RWPE2 (cell line): Measurements from ENCODE around the gene PPP1R37.

Source experiments
- ATAC-seq: fragments of 200-7000 bp; cut with Tn5 transposase; 3 replicates; pipeline ENCODE4 v1.9.1; 2021; ENCODE audit warnings: low read depth
- DNase-seq: peaks from one replicate; pipeline ENCODE4 v3.0.0-alpha.2; 2020; ENCODE audit warnings: low spot score
- H3K27ac ChIP-seq: fragments of 450-650 bp; 2 replicates; pipeline ENCODE4 v1.5.1; 2017; ENCODE audit warnings: mild to moderate bottlenecking; ENCODE audit not compliant: poor library complexity, severe bottlenecking
- H3K27me3 ChIP-seq: fragments of 250-450 bp; sonication (Bioruptor Pico); 2 replicates; pipeline ENCODE4 v1.5.1; 2021; ENCODE audit warnings: mild to moderate bottlenecking, moderate library complexity; ENCODE audit not compliant: insufficient read depth, poor library complexity, severe bottlenecking
- H3K36me3 ChIP-seq: fragments of 250-450 bp; sonication (Bioruptor Pico); 2 replicates; pipeline ENCODE4 v1.5.1; 2020; ENCODE audit warnings: low read depth, mild to moderate bottlenecking, moderate library complexity
- H3K4me1 ChIP-seq: fragments of 250-450 bp; sonication (Bioruptor Pico); 2 replicates; pipeline ENCODE4 v1.5.1; 2021; ENCODE audit warnings: mild to moderate bottlenecking, moderate library complexity; ENCODE audit not compliant: insufficient read depth, poor library complexity, severe bottlenecking
- H3K4me3 ChIP-seq: fragments of 250-450 bp; sonication (Bioruptor Pico); 2 replicates; pipeline ENCODE4 v1.5.1; 2021; ENCODE audit warnings: mild to moderate bottlenecking, moderate library complexity; ENCODE audit not compliant: severe bottlenecking
- H3K9me3 ChIP-seq: fragments of 250-450 bp; sonication (Bioruptor Pico); 2 replicates; pipeline ENCODE4 v1.5.1; 2021; ENCODE audit warnings: mild to moderate bottlenecking, moderate library complexity; ENCODE audit not compliant: severe bottlenecking
- CTCF ChIP-seq: fragments of 450-650 bp; IDR thresholded peaks from one replicate; pipeline ENCODE4 v1.5.1; 2017; ENCODE audit warnings: mild to moderate bottlenecking, moderate library complexity; ENCODE audit not compliant: poor library complexity, severe bottlenecking

PPP1R37 gene

GRCh38 chr19:45168767-45169351, 75.9 kb downstream of the PPP1R37 start:
- DNase-seq: peak; percentile 50
- H3K4me3 ChIP-seq: no peak overlapping the region

GRCh38 chr19:45169602-45170001, 76.6 kb downstream of the PPP1R37 start:
- no peaks in the 10 kb centered on the region for H3K9me3 ChIP-seq
- H3K4me3 ChIP-seq: no peak overlapping the region
- H3K27me3 ChIP-seq: no peaks in the 10 kb centered on the region
- peak; percentile 52 for DNase-seq
- no peak for ATAC-seq
- no peaks in the 10 kb centered on the region for H3K4me1 ChIP-seq
- no peak overlapping the region for H3K27ac ChIP-seq
- no peaks in the 10 kb centered on the region for H3K36me3 ChIP-seq
- TF ChIP-seq CTCF: no peak

More at GRCh38 chr19:45168767-45169351, 75.9 kb downstream of the PPP1R37 start:
- Histone ChIP-seq H3K27me3 (no peaks in the 10 kb centered on the region), H3K27ac (no peak overlapping the region), H3K9me3 (no peaks in the 10 kb centered on the region), H3K36me3 (no peaks in the 10 kb centered on the region), H3K4me1 (peaks cover 7% of the 10 kb centered on the region)
- TF ChIP-seq CTCF: no peak
- no peak for ATAC-seq

GRCh38 chr19:45170146-45171106, 77.4 kb downstream of the PPP1R37 start:
- no peak for DNase-seq
- no peak overlapping the region for H3K4me3 ChIP-seq
- H3K27me3 ChIP-seq: no peaks in the 10 kb centered on the region
- no peaks in the 10 kb centered on the region for H3K36me3 ChIP-seq
- no peak overlapping the region for H3K27ac ChIP-seq
- H3K4me1 ChIP-seq: no peaks in the 10 kb centered on the region
- no peak for ATAC-seq
- H3K9me3 ChIP-seq: no peaks in the 10 kb centered on the region
- no peak for TF ChIP-seq CTCF

GRCh38 chr19:45171211-45171623, 78.2 kb downstream of the PPP1R37 start:
- ATAC-seq: no peak

More at GRCh38 chr19:45171211-45171623, 78.2 kb downstream of the PPP1R37 start:
- H3K9me3 ChIP-seq: no peaks in the 10 kb centered on the region
- no peak overlapping the region for H3K4me3 ChIP-seq
- H3K27ac ChIP-seq: no peak overlapping the region
- DNase-seq: no peak
- no peak for TF ChIP-seq CTCF
- H3K36me3 ChIP-seq: no peaks in the 10 kb centered on the region
- H3K27me3 ChIP-seq: no peaks in the 10 kb centered on the region
- no peaks in the 10 kb centered on the region for H3K4me1 ChIP-seq
